ENCODE measurements around the gene TCP11L2.

GRCh38 chr12:106343214-106343528 lies 40.6 kb downstream of the TCP11L2 start:
- TF ChIP-seq, protein P1, sequence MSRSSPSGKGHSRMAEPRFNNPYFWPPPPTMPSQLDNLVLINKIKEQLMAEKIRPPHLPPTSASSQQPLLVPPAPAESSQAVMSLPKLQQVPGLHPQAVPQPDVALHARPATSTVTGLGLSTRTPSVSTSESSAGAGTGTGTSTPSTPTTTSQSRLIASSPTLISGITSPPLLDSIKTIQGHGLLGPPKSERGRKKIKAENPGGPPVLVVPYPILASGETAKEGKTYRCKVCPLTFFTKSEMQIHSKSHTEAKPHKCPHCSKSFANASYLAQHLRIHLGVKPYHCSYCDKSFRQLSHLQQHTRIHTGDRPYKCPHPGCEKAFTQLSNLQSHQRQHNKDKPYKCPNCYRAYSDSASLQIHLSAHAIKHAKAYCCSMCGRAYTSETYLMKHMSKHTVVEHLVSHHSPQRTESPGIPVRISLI (tag by site-specific recombination; IDR thresholded peaks at IDR 0.05) = no peak
- TF ChIP-seq ZNF140 (tag by site-specific recombination; IDR thresholded peaks at IDR 0.05) (no peak), ZBTB8A (tag by site-specific recombination; IDR thresholded peaks at IDR 0.05) (no peak), ZNF335 (tag by site-specific recombination; conservative IDR thresholded peaks at IDR 0.05) (no peak), ZNF239 (tag by site-specific recombination; IDR thresholded peaks at IDR 0.05) (no peak), YY1 (tag by site-specific recombination; IDR thresholded peaks at IDR 0.05) (no peak), ZIC2 (tag by site-specific recombination; IDR thresholded peaks at IDR 0.05) (no peak), ZNF560 (tag by site-specific recombination; IDR thresholded peaks at IDR 0.05; ENCODE audit: borderline replicate concordance) (no peak), ZNF76 (tag by site-specific recombination; IDR thresholded peaks at IDR 0.05; ENCODE audit: borderline replicate concordance, low read depth) (no peak), ZNF274 (IDR thresholded peaks at IDR 0.05; ENCODE audit: low read length) (no peak), ZNF274 (tag by site-specific recombination; IDR thresholded peaks at IDR 0.05; ENCODE audit: borderline replicate concordance) (no peak), ZNF529 (tag by site-specific recombination; IDR thresholded peaks at IDR 0.05; ENCODE audit: insufficient replicate concordance) (no peak)
- TF ChIP-seq, protein P2, sequence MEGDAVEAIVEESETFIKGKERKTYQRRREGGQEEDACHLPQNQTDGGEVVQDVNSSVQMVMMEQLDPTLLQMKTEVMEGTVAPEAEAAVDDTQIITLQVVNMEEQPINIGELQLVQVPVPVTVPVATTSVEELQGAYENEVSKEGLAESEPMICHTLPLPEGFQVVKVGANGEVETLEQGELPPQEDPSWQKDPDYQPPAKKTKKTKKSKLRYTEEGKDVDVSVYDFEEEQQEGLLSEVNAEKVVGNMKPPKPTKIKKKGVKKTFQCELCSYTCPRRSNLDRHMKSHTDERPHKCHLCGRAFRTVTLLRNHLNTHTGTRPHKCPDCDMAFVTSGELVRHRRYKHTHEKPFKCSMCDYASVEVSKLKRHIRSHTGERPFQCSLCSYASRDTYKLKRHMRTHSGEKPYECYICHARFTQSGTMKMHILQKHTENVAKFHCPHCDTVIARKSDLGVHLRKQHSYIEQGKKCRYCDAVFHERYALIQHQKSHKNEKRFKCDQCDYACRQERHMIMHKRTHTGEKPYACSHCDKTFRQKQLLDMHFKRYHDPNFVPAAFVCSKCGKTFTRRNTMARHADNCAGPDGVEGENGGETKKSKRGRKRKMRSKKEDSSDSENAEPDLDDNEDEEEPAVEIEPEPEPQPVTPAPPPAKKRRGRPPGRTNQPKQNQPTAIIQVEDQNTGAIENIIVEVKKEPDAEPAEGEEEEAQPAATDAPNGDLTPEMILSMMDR (tag by site-specific recombination; IDR thresholded peaks at IDR 0.05) = no peak
- TF ChIP-seq, protein P3, sequence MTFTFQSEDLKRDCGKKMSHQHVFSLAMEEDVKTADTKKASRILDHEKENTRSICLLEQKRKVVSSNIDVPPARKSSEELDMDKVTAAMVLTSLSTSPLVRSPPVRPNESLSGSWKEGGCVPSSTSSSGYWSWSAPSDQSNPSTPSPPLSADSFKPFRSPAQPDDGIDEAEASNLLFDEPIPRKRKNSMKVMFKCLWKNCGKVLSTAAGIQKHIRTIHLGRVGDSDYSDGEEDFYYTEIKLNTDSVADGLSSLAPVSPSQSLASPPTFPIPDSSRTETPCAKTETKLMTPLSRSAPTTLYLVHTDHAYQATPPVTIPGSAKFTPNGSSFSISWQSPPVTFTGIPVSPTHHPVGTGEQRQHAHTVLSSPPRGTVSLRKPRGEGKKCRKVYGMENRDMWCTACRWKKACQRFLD (tag by site-specific recombination; IDR thresholded peaks at IDR 0.05) = no peak
